HepG2 (cell line): ENCODE data around the gene RAB3C. TPM values are rescaled to one million over a fixed set of nuclear protein-coding genes. Genes with fewer than 3 reads are reported as not detected.

Experiments used
- ATAC-seq: fragments of 200-7000 bp; cut with Tn5 transposase; 3 replicates; pipeline ENCODE4 v1.9.1; 2020; ENCODE audit warnings: mild to moderate bottlenecking, moderate library complexity
- BruUV-seq: library from RNA; stranded (reverse); fragments of 400-500 nt; replicated peaks from 2 replicates; lab custom pipeline; 2021; lab: Mats Ljungman, UMichigan
- CTCF ChIA-PET: fragments of 300-600 bp; formaldehyde crosslinking; extraction: SDS; loops from one replicate; lab custom pipeline; 2021; ENCODE audit warnings: low total read pairs, inconsistent platforms, low intra/inter-chr PET ratio; lab: Yijun Ruan, JAX
- POLR2A ChIA-PET: fragments of 350-600 bp; sonication (Branson Sonifier 250); formaldehyde crosslinking; loops from one replicate; lab custom pipeline; 2020; ENCODE audit warnings: antibody characterized with exemption, inconsistent platforms; lab: Yijun Ruan, JAX
- DNase-seq: peaks from one replicate; pipeline ENCODE4 v3.0.0-alpha.2; 2015; ENCODE audit warnings: low spot score
- FAIRE-seq: peaks from 3 replicates; lab custom pipeline; 2011; peaks lifted over from hg19 to GRCh38; lab: Jason Lieb, UNC
- H2AFZ ChIP-seq: one replicate; pipeline ENCODE4 v1.6.1; 2011; ENCODE audit warnings: low read length, inconsistent platforms
- H3K27ac ChIP-seq: fragments of 300-600 bp; 3 replicates; pipeline ENCODE4 v1.8.0; 2011; ENCODE audit warnings: mixed run types, mild to moderate bottlenecking, mixed read lengths, low read length, inconsistent platforms; ENCODE audit not compliant: insufficient read depth; ENCODE audit errors: extremely low read length
- H3K27me3 ChIP-seq, 2 experiments: fragments of 200-600 bp in 1 of 2; 2 replicates in 1 of 2; 3 replicates in 1 of 2; pipeline versions ENCODE4 v1.6.0 to v1.8.0; 2011; ENCODE audit warnings: low read length in 2 of 2, mild to moderate bottlenecking in 2 of 2, moderate library complexity in 2 of 2, inconsistent platforms in 1 of 2; ENCODE audit not compliant: insufficient read depth in 2 of 2, control insufficient read depth in 1 of 2
- H3K36me3 ChIP-seq, 2 experiments: fragments of 200-600 bp in 1 of 2; replicated peaks in 1 of 2; 2 replicates in 1 of 2; 3 replicates in 1 of 2; pipeline versions ENCODE4 v1.5.1 to v1.8.0; 2011; ENCODE audit warnings: low read length in 2 of 2, inconsistent platforms in 1 of 2; ENCODE audit not compliant: insufficient read depth in 2 of 2, control insufficient read depth in 1 of 2
- H3K4me1 ChIP-seq: 2 replicates; pipeline ENCODE4 v1.5.1; 2012; ENCODE audit warnings: low read length, inconsistent platforms; ENCODE audit not compliant: insufficient read depth
- H3K4me2 ChIP-seq: 2 replicates; pipeline ENCODE4 v1.6.0; 2011; ENCODE audit warnings: low read depth, low read length, inconsistent platforms
- H3K4me3 ChIP-seq, 3 experiments: fragments of 200-600 bp in 1 of 3; sonication (generic), shearing (Covaris generic) in 1 of 3; replicated peaks in 1 of 3; 2 replicates each; pipeline ENCODE4 v1.5.1; 2011 to 2016; ENCODE audit warnings: low read length in 3 of 3, inconsistent platforms in 2 of 3, low read depth in 2 of 3, mild to moderate bottlenecking in 2 of 3, control low read depth in 1 of 3, mixed read lengths in 1 of 3; ENCODE audit not compliant: insufficient read depth in 1 of 3
- H3K79me2 ChIP-seq: one replicate; pipeline ENCODE4 v1.6.1; 2011; ENCODE audit warnings: low read length, inconsistent platforms; ENCODE audit not compliant: insufficient read depth
- H3K9ac ChIP-seq: 2 replicates; pipeline ENCODE4 v1.6.0; 2011; ENCODE audit warnings: mild to moderate bottlenecking, low read depth, low read length, inconsistent platforms; ENCODE audit not compliant: insufficient read depth
- H3K9me3 ChIP-seq: 2 replicates; pipeline ENCODE4 v1.5.1; 2012; ENCODE audit warnings: mild to moderate bottlenecking, low read length
- H4K20me1 ChIP-seq: 2 replicates; pipeline ENCODE4 v1.6.0; 2011; ENCODE audit warnings: inconsistent platforms, mild to moderate bottlenecking, low read length, moderate library complexity; ENCODE audit not compliant: insufficient read depth
- CEBPB ChIP-seq: IDR thresholded peaks from 2 replicates; pipeline ENCODE4 v1.6.1; 2011; ENCODE audit warnings: low read depth, low read length, improper control_type of control experiment, borderline replicate concordance
- FOXK2 ChIP-seq: fragments of 450-650 bp; IDR thresholded peaks from 2 replicates; pipeline ENCODE4 v1.6.1; 2016
- MAFF ChIP-seq: IDR thresholded peaks from 2 replicates; pipeline ENCODE4 v1.6.1; 2011; ENCODE audit warnings: low read depth, low read length, improper control_type of control experiment
- MAFK ChIP-seq, 2 experiments: IDR thresholded peaks in 1 of 2; conservative IDR thresholded peaks in 1 of 2; 2 replicates each; pipeline ENCODE4 v1.6.1; 2011; ENCODE audit warnings: improper control_type of control experiment in 2 of 2, low read length in 2 of 2
- PTBP1 ChIP-seq: fragments of 200-400 bp; formaldehyde crosslinking; IDR thresholded peaks from 2 replicates; pipeline ENCODE4 v1.6.1; 2018; ENCODE audit warnings: low read length, low read depth; ENCODE audit not compliant: poor library complexity, severe bottlenecking
- SOX13 ChIP-seq, 3 experiments: fragments of 450-650 bp in 1 of 3; sonication (generic) in 1 of 3; formaldehyde crosslinking in 1 of 3; IDR thresholded peaks in 2 of 3; conservative IDR thresholded peaks in 1 of 3; 2 replicates each; pipeline versions ENCODE4 v1.5.0 to v1.6.1; 2016 to 2020; ENCODE audit warnings: antibody characterized with exemption in 1 of 3, mild to moderate bottlenecking in 1 of 3, missing compliant biosample characterization in 1 of 3, missing genetic modification reagents in 1 of 3, moderate library complexity in 1 of 3
- ZKSCAN8 ChIP-seq: IDR thresholded peaks from 2 replicates; pipeline ENCODE4 v1.6.1; 2016; ENCODE audit warnings: borderline replicate concordance, missing genetic modification reagents, missing compliant biosample characterization
- ZNF549 ChIP-seq: sonication (generic); formaldehyde crosslinking; IDR thresholded peaks from 2 replicates; pipeline ENCODE4 v1.5.0; 2020; ENCODE audit warnings: missing genetic modification reagents
- WGBS: methylation state at CpG from one replicate; pipeline ENCODE4 v1.1.6; 2017; ENCODE audit warnings: low lambda C conversion rate; 5-methylcytosine and 5-hydroxymethylcytosine counted together
- in situ Hi-C: cut with HindIII; loops from 2 replicates; pipeline ENCODE4 v1.10.0; 2017; ENCODE audit warnings: low pct_unique_long_range_greater_than_20kb; ENCODE audit not compliant: extremely low pct_ligation_motif_present
- intact Hi-C: fragments of 100-400 bp; cut with micrococcal nuclease; formaldehyde crosslinking; loops from one replicate; pipeline ENCODE4 v1.10.0; 2022; ENCODE audit not compliant: unreplicated experiment
- polyA plus RNA-seq, 8 experiments: library from polyadenylated mRNA; depleted of rRNA in 3 of 8; stranded (reverse) in 7 of 8; unstranded in 1 of 8; fragments of >200 nt; fragmentation: Illumina TruSeq in 4 of 8; extraction: Trizol in 4 of 8; gene quantifications; 2 replicates each; pipeline versions ENCODE4 v1.2.1 to v1.2.3, GENCODE V29; 2011 to 2016; ENCODE audit warnings: low read depth in 4 of 8, missing spikeins in 1 of 8, mixed read lengths in 1 of 8; ENCODE audit not compliant: insufficient read depth in 1 of 8
- total RNA-seq, 5 experiments: library from RNA; depleted of rRNA; stranded (reverse); fragments of >200 nt; fragmentation: Illumina TruSeq; extraction: Trizol; gene quantifications; 2 replicates each; pipeline ENCODE4 v1.2.3, GENCODE V29; 2016; ENCODE audit warnings: low read depth in 1 of 5
- TF ChIP-seq, protein P1 (sequence below): sonication (generic); formaldehyde crosslinking; IDR thresholded peaks from 2 replicates; pipeline ENCODE4 v1.4.0; 2020; ENCODE audit warnings: missing genetic modification reagents
- TF ChIP-seq, protein P2 (sequence below): sonication (generic); formaldehyde crosslinking; IDR thresholded peaks from 2 replicates; pipeline ENCODE4 v1.4.0; 2020; ENCODE audit warnings: missing genetic modification reagents

RAB3C gene
- total and polyA plus RNA-seq, 2 of the 13 experiments (the other 11 are each of a cell fraction or from before 2014, with no cell fraction given), result not detected

DNA sequence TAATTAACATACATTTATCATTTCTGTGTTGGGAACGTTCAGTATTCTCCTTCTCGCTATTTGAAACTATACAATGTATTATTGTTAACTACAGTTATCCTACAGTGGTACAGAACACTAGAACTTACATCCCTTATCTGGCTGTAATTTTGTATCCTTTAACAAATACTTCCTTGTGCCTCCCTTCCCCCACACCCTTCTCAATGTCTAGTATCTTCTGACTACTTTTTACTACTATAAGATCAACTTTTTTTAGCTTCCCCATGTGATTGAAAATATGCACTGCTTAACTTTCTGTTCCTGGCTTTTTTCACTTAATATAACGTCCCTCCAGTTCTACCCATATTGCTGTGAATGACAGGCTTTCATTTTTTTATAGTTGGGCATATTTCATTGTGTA, 253.5 kb downstream of the RAB3C start:
- WGBS, result 2% methylated on average over 3 of the region's 3 CpGs
- Histone ChIP-seq H3K9me3 (peaks cover 4% of the 10 kb centered on the region; the same call in 1 of the 2 replicates), H3K9ac (no peak overlapping the region), H3K4me2 (no peak overlapping the region), H4K20me1 (no peaks in the 10 kb centered on the region), H3K79me2 (no peaks in the 10 kb centered on the region), H2AFZ (no peak overlapping the region), H3K27ac (no peak overlapping the region)
- ATAC-seq (no peak), FAIRE-seq (no peak), DNase-seq (no peak)
- in situ Hi-C loops, result no loop called here
- no peak for TF ChIP-seq ZNF549 (CRISPR knock-in tag)
- TF ChIP-seq CEBPB, result no peak
- no peak for TF ChIP-seq ZKSCAN8 (CRISPR knock-in tag)
- TF ChIP-seq SOX13 (IDR thresholded peaks at IDR 0.05), result no peak
- no peak for TF ChIP-seq SOX13 (CRISPR knock-in tag; conservative IDR thresholded peaks at IDR 0.05 in 1 of 2, IDR thresholded peaks at IDR 0.05 in 1 of 2)
- TF ChIP-seq, protein P1, sequence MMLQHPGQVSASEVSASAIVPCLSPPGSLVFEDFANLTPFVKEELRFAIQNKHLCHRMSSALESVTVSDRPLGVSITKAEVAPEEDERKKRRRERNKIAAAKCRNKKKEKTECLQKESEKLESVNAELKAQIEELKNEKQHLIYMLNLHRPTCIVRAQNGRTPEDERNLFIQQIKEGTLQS (CRISPR knock-in tag), result no peak
- TF ChIP-seq PTBP1, result no peak
- TF ChIP-seq, all 625 proteins: peak for 0
- intact Hi-C loops, result no loop called here
- BruUV-seq, result no TSS peak
- H3K27me3 ChIP-seq, result no peaks in the 10 kb centered on the region
- H3K36me3 ChIP-seq, result no peaks in the 10 kb centered on the region
- H3K4me1 ChIP-seq, result no peaks in the 10 kb centered on the region
- H3K4me3 ChIP-seq, result no peak overlapping the region
- CTCF ChIA-PET, result no interaction called here
- POLR2A ChIA-PET, result no interaction called here

DNA sequence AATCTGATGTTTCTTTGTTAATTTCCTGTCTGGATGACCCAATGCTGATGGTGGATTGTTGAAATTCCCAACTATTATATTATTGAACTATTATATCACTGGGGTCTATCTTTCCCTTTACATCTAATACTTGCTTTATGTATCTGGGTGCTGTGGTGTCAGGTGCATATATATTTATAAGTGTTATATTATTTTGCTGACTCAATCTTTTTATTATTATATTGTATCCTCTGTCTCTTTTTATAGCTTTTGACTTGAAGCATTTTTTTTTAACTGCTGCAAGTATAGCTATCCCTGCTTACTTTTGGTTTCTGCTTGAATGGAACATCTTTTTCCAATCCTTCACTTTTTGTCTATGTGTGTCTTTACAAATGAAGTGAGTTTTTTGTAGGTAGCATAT, 255.9 kb downstream of the RAB3C start:
- Histone ChIP-seq H3K79me2 (no peaks in the 10 kb centered on the region), H3K27ac (no peak overlapping the region), H3K9ac (no peak overlapping the region), H3K9me3 (peaks cover 4% of the 10 kb centered on the region; the same call in 1 of the 2 replicates), H2AFZ (no peak overlapping the region), H3K4me2 (no peak overlapping the region), H4K20me1 (no peaks in the 10 kb centered on the region), H3K27me3 (no peaks in the 10 kb centered on the region), H3K4me1 (no peaks in the 10 kb centered on the region), H3K36me3 (no peaks in the 10 kb centered on the region), H3K4me3 (no peak overlapping the region)
- POLR2A ChIA-PET, result no interaction called here
- FAIRE-seq (no peak), ATAC-seq (no peak), DNase-seq (no peak)
- in situ Hi-C loops, result no loop called here
- TF ChIP-seq MAFF, result peak; percentile 79
- TF ChIP-seq MAFK (conservative IDR thresholded peaks at IDR 0.05 in 1 of 2, IDR thresholded peaks at IDR 0.05 in 1 of 2; ENCODE audit: low read length in 2 of 2), result peak; percentile 71 to 84
- TF ChIP-seq, protein P2, sequence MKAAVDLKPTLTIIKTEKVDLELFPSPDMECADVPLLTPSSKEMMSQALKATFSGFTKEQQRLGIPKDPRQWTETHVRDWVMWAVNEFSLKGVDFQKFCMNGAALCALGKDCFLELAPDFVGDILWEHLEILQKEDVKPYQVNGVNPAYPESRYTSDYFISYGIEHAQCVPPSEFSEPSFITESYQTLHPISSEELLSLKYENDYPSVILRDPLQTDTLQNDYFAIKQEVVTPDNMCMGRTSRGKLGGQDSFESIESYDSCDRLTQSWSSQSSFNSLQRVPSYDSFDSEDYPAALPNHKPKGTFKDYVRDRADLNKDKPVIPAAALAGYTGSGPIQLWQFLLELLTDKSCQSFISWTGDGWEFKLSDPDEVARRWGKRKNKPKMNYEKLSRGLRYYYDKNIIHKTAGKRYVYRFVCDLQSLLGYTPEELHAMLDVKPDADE (CRISPR knock-in tag), result no peak
- no peak for TF ChIP-seq FOXK2
- CTCF ChIA-PET, result no interaction called here
- intact Hi-C loops, result no loop called here
- no TSS peak for BruUV-seq
